GM19193 (cell line): ENCODE results near the gene N4BP2L1.

Experiments used
- POLR2A ChIP-seq: IDR thresholded peaks from 4 replicates; pipeline ENCODE4 v1.6.1; 2011; ENCODE audit not compliant: insufficient read depth, insufficient read length; ENCODE audit errors: extremely low read depth

Gene N4BP2L1

DNA sequence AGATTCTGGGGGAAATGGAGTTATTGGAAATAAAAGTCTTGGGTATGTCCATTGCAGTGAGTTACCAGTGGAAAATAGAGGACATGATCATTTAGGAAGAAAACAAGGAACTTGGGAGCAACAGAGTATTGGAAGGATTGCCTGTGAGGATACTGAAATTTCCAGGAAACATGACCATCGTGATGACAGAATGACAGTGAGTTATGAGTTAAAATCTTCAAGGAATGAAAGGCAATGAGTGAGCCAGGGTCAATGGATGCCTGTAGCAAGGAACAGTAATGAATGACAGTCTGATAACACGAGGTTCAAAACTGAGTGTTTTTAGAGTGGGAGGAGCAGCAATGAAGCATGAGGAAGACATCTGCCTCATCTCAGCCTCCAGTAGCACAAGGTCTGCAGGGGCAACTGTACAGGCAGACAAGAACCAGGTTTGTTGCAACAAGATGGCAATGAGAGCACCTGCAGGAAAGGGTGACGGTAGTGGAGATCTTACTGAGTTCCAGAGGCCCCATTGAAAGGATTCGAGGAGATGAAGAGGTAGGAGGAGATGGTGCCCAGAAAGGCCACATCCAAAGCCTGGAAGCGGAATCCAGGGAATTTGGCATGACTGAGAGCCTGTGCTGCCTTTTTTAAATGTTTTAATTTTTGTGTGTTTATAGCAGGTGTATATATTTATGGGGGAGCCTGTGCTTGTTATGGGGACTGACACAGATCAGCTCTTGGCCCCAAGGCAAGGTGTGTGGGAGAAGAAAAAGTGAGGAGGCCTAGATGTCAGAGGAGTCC lies 43.9 kb downstream of the N4BP2L1 start:
- no peak for TF ChIP-seq POLR2A

GRCh38 chr13:32381539-32381938 lies 46.4 kb downstream of the N4BP2L1 start:
- no peak for TF ChIP-seq POLR2A

- TF ChIP-seq POLR2A = no peak
These were observed 49.9 kb downstream of the N4BP2L1 start for GRCh38 chr13:32378012-32378411.

GRCh38 chr13:32376642-32377415 lies 51.1 kb downstream of the N4BP2L1 start:
- TF ChIP-seq POLR2A = no peak

GRCh38 chr13:32370805-32371204 lies 57.1 kb downstream of the N4BP2L1 start:
- TF ChIP-seq POLR2A = no peak

- no peak for TF ChIP-seq POLR2A
These were observed 65.4 kb downstream of the N4BP2L1 start for GRCh38 chr13:32362574-32362973.

- TF ChIP-seq POLR2A = no peak
These were observed 73.9 kb downstream of the N4BP2L1 start for GRCh38 chr13:32354040-32354439.
